OCI-LY7 (cell line): ENCODE data around the gene RAB17. TPM values are rescaled to one million over a fixed set of nuclear protein-coding genes. Genes with fewer than 3 reads are reported as not detected.
A peak's percentile ranks its signal among the peaks of the same experiment; 100 is the strongest.

Experiments
- BruUV-seq: library from RNA; stranded (reverse); fragments of 400-500 nt; replicated peaks from 2 replicates; lab custom pipeline; 2021; lab: Mats Ljungman, UMichigan
- CTCF ChIA-PET: fragments of 300-600 bp; sonication (Branson Sonifier 250); formaldehyde crosslinking; loops from one replicate; lab custom pipeline; 2022; ENCODE audit warnings: antibody characterized with exemption; ENCODE audit not compliant: unreplicated experiment; lab: Charles Lee
- POLR2A ChIA-PET: fragments of 300-600 bp; sonication (Branson Sonifier 250); formaldehyde crosslinking; loops from one replicate; lab custom pipeline; 2022; ENCODE audit warnings: antibody characterized with exemption; lab: Charles Lee
- DNase-seq: peaks from one replicate; pipeline ENCODE4 v3.0.0-alpha.2; 2015; ENCODE audit warnings: low spot score
- H2AFZ ChIP-seq: fragments of 200-600 bp; sonication (generic), shearing (Covaris generic); 2 replicates; pipeline ENCODE4 v1.6.1; 2014; ENCODE audit warnings: mild to moderate bottlenecking, antibody characterized with exemption, low read length, moderate library complexity
- H3K27ac ChIP-seq: fragments of 200-600 bp; sonication (generic); 2 replicates; pipeline ENCODE4 v1.5.1; 2014; ENCODE audit warnings: mixed run types, low read depth, mild to moderate bottlenecking, moderate library complexity, low read length, inconsistent platforms; ENCODE audit not compliant: poor library complexity, severe bottlenecking
- H3K36me3 ChIP-seq: fragments of 200-600 bp; sonication (generic); 2 replicates; pipeline ENCODE4 v1.6.1; 2014; ENCODE audit warnings: mild to moderate bottlenecking, antibody characterized with exemption, low read length, moderate library complexity, mixed read lengths; ENCODE audit not compliant: insufficient read depth
- H3K4me1 ChIP-seq: fragments of 200-600 bp; sonication (generic); 2 replicates; pipeline ENCODE4 v1.5.1; 2014; ENCODE audit warnings: mild to moderate bottlenecking, low read length; ENCODE audit not compliant: insufficient read depth, poor library complexity, severe bottlenecking
- H3K4me2 ChIP-seq: fragments of 200-600 bp; sonication (generic); 2 replicates; pipeline ENCODE4 v1.6.1; 2014; ENCODE audit warnings: mild to moderate bottlenecking, low read length
- H3K4me3 ChIP-seq: fragments of 200-600 bp; sonication (generic); 2 replicates; pipeline ENCODE4 v1.5.1; 2014; ENCODE audit warnings: mild to moderate bottlenecking, low read depth, low read length; ENCODE audit not compliant: poor library complexity, severe bottlenecking
- H3K79me2 ChIP-seq: fragments of 200-600 bp; sonication (generic); 2 replicates; pipeline ENCODE4 v1.6.1; 2016; ENCODE audit warnings: low read depth, mild to moderate bottlenecking, low read length, moderate library complexity, mixed read lengths; ENCODE audit not compliant: insufficient read depth
- H3K9me2 ChIP-seq: fragments of 200-600 bp; sonication (generic); 2 replicates; pipeline ENCODE4 v1.6.1; 2016; ENCODE audit warnings: mild to moderate bottlenecking, low read length, mixed read lengths; ENCODE audit not compliant: insufficient read depth
- H3K9me3 ChIP-seq: fragments of 200-600 bp; sonication (generic); 2 replicates; pipeline ENCODE4 v1.6.1; 2014; ENCODE audit warnings: mild to moderate bottlenecking, mixed run types, low read length, mixed read lengths
- H4K20me1 ChIP-seq: fragments of 200-600 bp; sonication (generic); 2 replicates; pipeline ENCODE4 v1.6.1; 2014; ENCODE audit warnings: mild to moderate bottlenecking, antibody characterized with exemption, low read length, moderate library complexity, mixed read lengths; ENCODE audit not compliant: insufficient read depth
- CTCF ChIP-seq: fragments of 200-600 bp; sonication (generic); conservative IDR thresholded peaks from 2 replicates; pipeline ENCODE4 v1.5.1; 2014; ENCODE audit warnings: mild to moderate bottlenecking, antibody characterized with exemption, low read length, moderate library complexity, mixed read lengths
- EZH2phosphoT487 ChIP-seq: fragments of 200-600 bp; sonication (generic); IDR thresholded peaks from 2 replicates; pipeline ENCODE4 v1.6.1; 2018; ENCODE audit warnings: low read depth, borderline replicate concordance, mild to moderate bottlenecking, mixed run types, antibody characterized with exemption, low read length, moderate library complexity, mixed read lengths
- intact Hi-C: fragments of 100-400 bp; cut with micrococcal nuclease; formaldehyde crosslinking; loops from one replicate; pipeline ENCODE4 v1.10.0; 2022; ENCODE audit not compliant: unreplicated experiment
- total RNA-seq, 2 experiments: library from RNA; depleted of rRNA in 1 of 2; stranded (reverse); fragments of >200 nt in 1 of 2; shearing (Covaris generic) in 1 of 2; gene quantifications; 2 replicates each; pipeline ENCODE4 v1.2.3, GENCODE V29; 2014 to 2022

RAB17 gene
- total RNA-seq, 2 experiments from 2014 or later = not detected

GRCh38 chr2:237592425-237592980 lies 2.0 kb upstream of the RAB17 start:
- intact Hi-C loops = no loop called here
- H2AFZ ChIP-seq = no peak overlapping the region
- H4K20me1 ChIP-seq = no peaks in the 10 kb centered on the region
- ChIA-PET POLR2A (no interaction called here), CTCF (interaction anchor here (0.6 kb wide), 1 partner anchor 21 kb away, joined by 3 read pairs; no protein-coding TSS in a partner anchor)
- no peak for DNase-seq
- H3K4me3 ChIP-seq = no peak overlapping the region
- H3K27ac ChIP-seq = no peak overlapping the region
- H3K4me2 ChIP-seq = no peak overlapping the region
- no peaks in the 10 kb centered on the region for H3K79me2 ChIP-seq
- H3K9me2 ChIP-seq = no peaks in the 10 kb centered on the region
- no peaks in the 10 kb centered on the region for H3K9me3 ChIP-seq
- no peak for TF ChIP-seq EZH2phosphoT487
- TF ChIP-seq CTCF = no peak
- H3K4me1 ChIP-seq = peaks cover 7% of the 10 kb centered on the region
- BruUV-seq = no TSS peak
- no peaks in the 10 kb centered on the region for H3K36me3 ChIP-seq

- Histone ChIP-seq H2AFZ (no peak overlapping the region), H3K4me3 (no peak overlapping the region), H3K4me1 (peaks cover 7% of the 10 kb centered on the region), H3K79me2 (no peaks in the 10 kb centered on the region), H3K9me3 (no peaks in the 10 kb centered on the region), H3K9me2 (no peaks in the 10 kb centered on the region), H3K4me2 (peak overlapping the region; percentile 8; the same call in 1 of the 2 replicates), H3K27ac (no peak overlapping the region), H4K20me1 (no peaks in the 10 kb centered on the region), H3K36me3 (no peaks in the 10 kb centered on the region)
- no TSS peak for BruUV-seq
- ChIA-PET CTCF (no interaction called here), POLR2A (interaction anchor here (0.7 kb wide), 1 partner anchor 469 kb away, joined by 4 read pairs; no protein-coding TSS in a partner anchor)
- no peak for TF ChIP-seq CTCF
- DNase-seq = no peak
- intact Hi-C loops = no loop called here
Observed at GRCh38 chr2:237591141-237591881, 777 bp upstream of the RAB17 start.
